Measurements from ENCODE around the gene KMT2E. TPM values are rescaled to one million over a fixed set of nuclear protein-coding genes. Genes with fewer than 3 reads are reported as not detected.

KMT2E gene
- total and polyA plus RNA-seq, 4 donors, result 20.3 to 277 (median 62.8) TPM

DNA sequence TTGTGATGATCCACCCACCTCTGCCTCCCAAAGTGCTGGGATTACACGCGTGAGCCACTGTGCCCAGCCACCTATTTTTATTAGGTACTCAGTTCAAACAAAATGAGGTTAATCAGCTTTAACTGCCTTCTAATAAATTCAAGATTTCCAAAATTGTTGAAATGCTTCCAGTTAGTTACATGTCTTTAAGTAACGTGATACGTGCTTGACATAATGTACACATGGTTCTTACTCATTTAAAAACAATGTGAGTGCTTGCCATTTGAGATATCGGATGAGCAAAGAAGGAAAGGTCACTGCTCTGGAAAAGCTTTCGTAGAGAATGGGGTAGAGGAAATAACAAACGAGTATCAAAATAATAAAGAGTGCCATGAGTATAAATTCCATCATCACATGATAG is 83.6 kb downstream of the KMT2E start:
- H3K27me3 ChIP-seq (ENCODE audit: control insufficient read depth in 3 of 3, insufficient read depth in 3 of 3, low read length in 2 of 3), result no peaks in the 10 kb centered on the region
- ATAC-seq (ENCODE audit: insufficient read depth, low FRiP score) (no peak), DNase-seq (peak in 1 of 3 donors; percentile 16)
- TF ChIP-seq, protein P1, sequence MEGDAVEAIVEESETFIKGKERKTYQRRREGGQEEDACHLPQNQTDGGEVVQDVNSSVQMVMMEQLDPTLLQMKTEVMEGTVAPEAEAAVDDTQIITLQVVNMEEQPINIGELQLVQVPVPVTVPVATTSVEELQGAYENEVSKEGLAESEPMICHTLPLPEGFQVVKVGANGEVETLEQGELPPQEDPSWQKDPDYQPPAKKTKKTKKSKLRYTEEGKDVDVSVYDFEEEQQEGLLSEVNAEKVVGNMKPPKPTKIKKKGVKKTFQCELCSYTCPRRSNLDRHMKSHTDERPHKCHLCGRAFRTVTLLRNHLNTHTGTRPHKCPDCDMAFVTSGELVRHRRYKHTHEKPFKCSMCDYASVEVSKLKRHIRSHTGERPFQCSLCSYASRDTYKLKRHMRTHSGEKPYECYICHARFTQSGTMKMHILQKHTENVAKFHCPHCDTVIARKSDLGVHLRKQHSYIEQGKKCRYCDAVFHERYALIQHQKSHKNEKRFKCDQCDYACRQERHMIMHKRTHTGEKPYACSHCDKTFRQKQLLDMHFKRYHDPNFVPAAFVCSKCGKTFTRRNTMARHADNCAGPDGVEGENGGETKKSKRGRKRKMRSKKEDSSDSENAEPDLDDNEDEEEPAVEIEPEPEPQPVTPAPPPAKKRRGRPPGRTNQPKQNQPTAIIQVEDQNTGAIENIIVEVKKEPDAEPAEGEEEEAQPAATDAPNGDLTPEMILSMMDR (IDR thresholded peaks at IDR 0.05; ENCODE audit: control extremely low read depth, extremely low read depth), result no peak
- no peak overlapping the region for H3K9ac ChIP-seq (ENCODE audit: insufficient read depth in 1 of 2, low read length in 2 of 2)
- H3K27ac ChIP-seq (ENCODE audit: low read depth in 1 of 2, low read length in 1 of 2), result no peak overlapping the region
- H3K4me3 ChIP-seq, result no peak overlapping the region
- peaks cover 0 to 2% (median 0%) of the 10 kb centered on the region in 5 donors for H3K4me1 ChIP-seq (ENCODE audit: control insufficient read depth in 5 of 5, insufficient read depth in 5 of 5, low read length in 5 of 5)
- WGBS, 2 donors, result 69 to 87% methylated on average over 7 of the region's 7 CpGs
- H3K9me3 ChIP-seq (ENCODE audit: control insufficient read depth in 4 of 4, insufficient read depth in 3 of 4, low read length in 3 of 4), result no peaks in the 10 kb centered on the region
- H3K36me3 ChIP-seq (ENCODE audit: control insufficient read depth in 4 of 4, insufficient read depth in 4 of 4, low read length in 4 of 4), result peaks cover 8 to 42% (median 19%) of the 10 kb centered on the region in 4 donors

DNA sequence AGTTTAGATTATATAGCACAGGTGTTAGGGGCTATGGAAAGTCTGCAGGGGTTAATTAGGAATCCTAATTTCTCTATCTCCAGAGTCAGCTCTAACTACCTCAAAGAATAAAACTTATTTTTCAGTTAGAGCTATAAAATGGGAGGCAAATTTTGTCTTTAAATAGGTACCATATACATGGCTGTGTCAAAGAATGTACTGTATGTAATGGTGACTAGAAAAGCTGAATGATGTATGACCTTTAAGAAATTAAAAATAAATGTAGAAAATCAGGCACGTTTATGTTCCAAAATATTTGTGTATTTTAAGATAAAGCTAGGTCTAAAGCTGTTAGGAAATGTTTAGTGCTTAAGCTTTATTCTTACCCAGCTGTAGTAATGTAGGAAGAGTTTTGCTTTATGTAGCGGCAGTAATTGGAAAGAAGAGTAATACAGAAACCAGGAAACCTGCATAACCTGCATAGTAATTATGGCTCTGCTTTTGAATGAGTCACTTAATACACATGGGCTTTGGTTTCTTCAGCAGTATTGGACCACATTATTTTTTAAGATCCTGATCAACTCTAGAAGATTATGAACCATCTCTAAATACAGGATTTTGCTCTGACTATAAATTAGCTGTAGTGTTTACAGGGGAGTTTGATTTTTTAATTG is 85.0 kb downstream of the KMT2E start:
- H3K9me3 ChIP-seq (ENCODE audit: control insufficient read depth in 4 of 4, insufficient read depth in 3 of 4, low read length in 3 of 4), result no peaks in the 10 kb centered on the region
- TF ChIP-seq, protein P1 (IDR thresholded peaks at IDR 0.05; ENCODE audit: control extremely low read depth, extremely low read depth), result no peak
- 77 to 83% methylated on average over 2 of the region's 2 CpGs for WGBS, 2 donors
- ATAC-seq (ENCODE audit: insufficient read depth, low FRiP score), result no peak
- H3K27ac ChIP-seq (ENCODE audit: low read depth in 1 of 2, low read length in 1 of 2), result no peak overlapping the region
- no peak overlapping the region for H3K4me3 ChIP-seq
- peaks cover 7 to 45% (median 24%) of the 10 kb centered on the region in 4 donors for H3K36me3 ChIP-seq (ENCODE audit: control insufficient read depth in 4 of 4, insufficient read depth in 4 of 4, low read length in 4 of 4)
- no peak overlapping the region for H3K9ac ChIP-seq (ENCODE audit: insufficient read depth in 1 of 2, low read length in 2 of 2)
- DNase-seq, result no peak
- peaks cover 0 to 2% (median 0%) of the 10 kb centered on the region in 5 donors for H3K4me1 ChIP-seq (ENCODE audit: control insufficient read depth in 5 of 5, insufficient read depth in 5 of 5, low read length in 5 of 5)
- no peaks in the 10 kb centered on the region for H3K27me3 ChIP-seq (ENCODE audit: control insufficient read depth in 3 of 3, insufficient read depth in 3 of 3, low read length in 2 of 3)

DNA sequence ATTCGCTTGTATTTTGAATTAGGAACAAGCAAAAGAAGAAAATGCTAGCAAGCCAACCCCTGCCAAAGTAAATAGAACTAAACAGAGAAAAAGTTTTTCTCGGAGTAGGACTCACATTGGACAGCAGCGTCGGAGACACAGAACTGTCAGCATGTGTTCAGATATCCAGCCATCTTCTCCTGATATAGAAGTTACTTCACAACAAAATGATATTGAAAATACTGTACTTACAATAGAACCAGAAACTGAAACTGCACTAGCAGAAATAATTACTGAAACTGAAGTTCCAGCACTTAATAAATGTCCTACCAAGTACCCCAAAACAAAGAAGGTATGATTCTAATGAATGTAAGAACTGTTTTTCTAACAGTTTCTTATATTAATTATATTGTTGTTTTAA is 87.9 kb downstream of the KMT2E start:
- DNase-seq, result no peak
- H3K9me3 ChIP-seq (ENCODE audit: control insufficient read depth in 4 of 4, insufficient read depth in 3 of 4, low read length in 3 of 4), result no peaks in the 10 kb centered on the region
- WGBS, 2 donors, result 81 to 93% methylated on average over 4 of the region's 4 CpGs
- no peak overlapping the region for H3K27ac ChIP-seq (ENCODE audit: low read depth in 1 of 2, low read length in 1 of 2)
- H3K4me1 ChIP-seq (ENCODE audit: control insufficient read depth in 5 of 5, insufficient read depth in 5 of 5, low read length in 5 of 5), result peaks cover 0 to 2% (median 0%) of the 10 kb centered on the region in 5 donors
- no peak overlapping the region for H3K9ac ChIP-seq (ENCODE audit: insufficient read depth in 1 of 2, low read length in 2 of 2)
- H3K36me3 ChIP-seq (ENCODE audit: control insufficient read depth in 4 of 4, insufficient read depth in 4 of 4, low read length in 4 of 4), result peaks cover 14 to 42% (median 32%) of the 10 kb centered on the region in 4 donors
- TF ChIP-seq, protein P1 (IDR thresholded peaks at IDR 0.05; ENCODE audit: control extremely low read depth, extremely low read depth), result no peak
- H3K27me3 ChIP-seq (ENCODE audit: control insufficient read depth in 3 of 3, insufficient read depth in 3 of 3, low read length in 2 of 3), result no peaks in the 10 kb centered on the region
- ATAC-seq (ENCODE audit: insufficient read depth, low FRiP score), result no peak
- H3K4me3 ChIP-seq, result no peak overlapping the region

Data from lung (tissue), 12 donors.